Measurements from ENCODE around the gene TMEM220. TPM values are rescaled to one million over a fixed set of nuclear protein-coding genes. Genes with fewer than 3 reads are reported as not detected.
"Not testable (repeated sequence)": the region's sequence is repeated elsewhere in the genome, so short reads cannot be mapped to it uniquely, and the experiment has no call there.

The TMEM220 gene
- polyA plus RNA-seq, 6 donors from 2014 or later = 3.5 to 23.8 (median 17.1) TPM

DNA sequence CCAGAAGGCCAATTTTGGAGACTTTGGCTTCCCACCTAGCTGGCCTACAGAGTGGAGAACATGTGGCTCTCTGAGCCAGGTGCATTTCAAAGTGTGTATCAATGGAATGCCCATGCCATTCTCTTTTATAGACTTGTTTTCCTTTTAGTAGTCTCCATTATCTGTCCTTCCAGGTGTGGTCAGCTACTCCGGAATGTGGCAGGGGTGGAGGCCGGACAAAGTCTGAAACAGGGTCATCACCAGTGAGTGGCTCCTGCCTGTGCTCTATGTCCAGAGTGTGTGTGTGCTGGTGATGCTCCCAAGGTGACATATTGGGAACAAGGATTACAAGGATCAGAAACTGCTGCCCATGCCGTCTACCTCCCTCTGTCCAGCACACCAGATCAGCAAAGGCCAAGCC is 3.8 kb upstream of the TMEM220 start:
- Mint-ChIP-seq H3K27ac (no peak overlapping the region), H3K4me3 (peak overlapping the region in 1 of 8 donors; percentile 12), H3K4me1 (peaks cover 17 to 28% (median 26%) of the 10 kb centered on the region in 3 donors), H3K27me3 (no peaks in the 10 kb centered on the region), H3K9me3 (no peaks in the 10 kb centered on the region), H3K36me3 (no peaks in the 10 kb centered on the region)
- no peak for ATAC-seq (ENCODE audit: low read depth in 2 of 2)
- no peak for DNase-seq

DNA sequence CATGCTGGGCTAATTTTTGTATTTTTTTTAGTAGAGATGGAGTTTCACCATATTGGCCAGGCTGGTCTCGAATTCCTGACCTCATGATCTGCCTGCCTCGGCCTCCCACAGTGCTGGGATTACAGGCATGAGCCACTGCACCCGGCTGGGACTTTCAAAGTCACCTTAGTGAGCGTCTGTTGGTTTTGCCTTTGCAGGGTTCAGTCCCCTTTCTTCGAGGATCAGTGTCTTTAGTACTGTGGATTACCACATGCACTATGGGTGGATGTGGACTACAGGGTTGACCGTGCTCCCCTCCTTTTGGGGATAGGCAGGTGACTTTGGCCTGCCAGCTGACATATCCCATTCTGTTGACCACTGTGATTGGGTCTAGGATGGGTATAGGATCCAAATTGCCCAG is 2.3 kb upstream of the TMEM220 start:
- H3K9me3 Mint-ChIP-seq; H3K27me3 Mint-ChIP-seq; DNase-seq; ATAC-seq (ENCODE audit: low read depth in 2 of 2); H3K36me3 Mint-ChIP-seq; H3K27ac Mint-ChIP-seq: not testable (repeated sequence)
- peaks cover 15 to 25% (median 23%) of the 10 kb centered on the region in 3 donors for H3K4me1 Mint-ChIP-seq
- peak overlapping the region in 2 of 8 donors; percentile 62 to 70 for H3K4me3 Mint-ChIP-seq

DNA sequence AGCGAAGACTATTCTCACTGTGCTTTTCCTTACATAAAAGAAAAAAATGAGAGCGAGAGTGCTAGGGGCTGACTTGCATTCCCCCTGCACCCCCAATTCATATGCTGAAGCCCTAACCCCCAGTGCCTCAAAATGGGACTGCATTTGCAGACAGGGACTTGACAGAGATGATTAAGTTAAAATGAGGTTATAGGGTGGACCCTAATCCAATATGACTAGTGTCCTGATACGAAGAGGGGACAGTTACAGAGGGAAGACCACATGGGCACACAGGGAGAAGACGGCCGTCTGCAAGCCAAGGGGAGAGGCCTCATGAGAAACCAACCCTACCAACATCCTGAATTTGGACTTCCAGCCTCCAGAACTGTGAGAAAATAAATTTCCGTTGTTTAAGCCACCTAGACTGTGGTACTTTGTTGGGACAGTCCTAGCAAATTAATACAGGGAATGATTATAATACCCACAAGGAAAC is 1.6 kb upstream of the TMEM220 start:
- Mint-ChIP-seq H3K4me3 (peak overlapping the region in 5 of 8 donors; percentile 79 to 99 (median 95)), H3K4me1 (peaks cover 13 to 23% (median 21%) of the 10 kb centered on the region in 3 donors), H3K36me3 (no peaks in the 10 kb centered on the region), H3K27me3 (no peaks in the 10 kb centered on the region), H3K27ac (peak overlapping the region in 3 of 6 donors; percentile 38 to 89 (median 42)), H3K9me3 (no peaks in the 10 kb centered on the region)
- ATAC-seq (ENCODE audit: low read depth in 2 of 2) (no peak), DNase-seq (no peak)

GRCh38 chr17:10730247-10730646 is 424 bp upstream of the TMEM220 start:
- ATAC-seq (ENCODE audit: low read depth in 2 of 2); DNase-seq; H3K27me3 Mint-ChIP-seq; H3K9me3 Mint-ChIP-seq; H3K36me3 Mint-ChIP-seq: not testable (repeated sequence)
- H3K4me3 Mint-ChIP-seq = peak overlapping the region; percentile 79 to 99 (median 94)
- peak overlapping the region in 5 of 6 donors; percentile 84 to 99 (median 87) for H3K27ac Mint-ChIP-seq
- peaks cover 13 to 23% (median 21%) of the 10 kb centered on the region in 3 donors for H3K4me1 Mint-ChIP-seq

DNA sequence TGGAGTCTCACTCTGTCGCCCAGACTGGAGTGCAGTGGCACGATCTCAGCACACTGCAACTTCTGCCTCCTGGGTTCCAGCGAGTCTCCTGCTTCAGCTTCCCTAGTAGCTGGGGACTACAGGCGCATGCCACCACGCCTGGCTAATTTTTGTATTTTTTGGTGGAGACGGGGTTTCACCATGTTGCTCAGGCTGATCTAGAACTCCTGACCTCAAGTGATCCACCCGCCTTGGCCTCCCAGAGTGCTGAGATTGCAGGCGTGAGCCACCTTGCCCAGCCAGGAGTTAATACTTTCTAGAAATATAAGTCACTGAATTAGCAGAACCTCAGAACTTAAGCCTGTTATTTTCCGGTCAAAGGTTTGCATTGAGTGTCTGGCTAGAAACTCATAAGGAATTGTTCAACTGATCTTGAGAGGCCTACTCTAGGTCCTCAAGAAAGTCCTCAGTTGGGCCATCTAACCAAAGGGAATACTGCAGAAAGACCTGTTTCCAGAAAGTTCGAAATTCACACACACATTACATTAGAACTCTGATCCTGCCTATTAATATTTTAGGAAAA is 1.4 kb downstream of the TMEM220 start:
- H3K27me3 Mint-ChIP-seq = no peaks in the 10 kb centered on the region
- peaks cover 9 to 23% (median 21%) of the 10 kb centered on the region in 3 donors for H3K4me1 Mint-ChIP-seq
- H3K9me3 Mint-ChIP-seq = no peaks in the 10 kb centered on the region
- no peak for DNase-seq
- no peak for ATAC-seq (ENCODE audit: low read depth in 2 of 2)
- peak overlapping the region in 4 of 6 donors; percentile 32 to 89 (median 54) for H3K27ac Mint-ChIP-seq
- H3K36me3 Mint-ChIP-seq = peaks cover 0 to 6% of the 10 kb centered on the region in 2 donors
- peak overlapping the region in 6 of 8 donors; percentile 12 to 99 (median 93) for H3K4me3 Mint-ChIP-seq

- Mint-ChIP-seq H3K27me3 (no peaks in the 10 kb centered on the region), H3K4me3 (peak overlapping the region in 2 of 8 donors; percentile 33 to 56), H3K4me1 (peaks cover 9 to 19% (median 13%) of the 10 kb centered on the region in 3 donors), H3K36me3 (peaks cover 0 to 6% of the 10 kb centered on the region in 2 donors), H3K27ac (peak overlapping the region in 4 of 6 donors; percentile 4 to 57 (median 32)), H3K9me3 (no peaks in the 10 kb centered on the region)
- DNase-seq (no peak), ATAC-seq (ENCODE audit: low read depth in 2 of 2) (no peak)
Measured at GRCh38 chr17:10727192-10727591, 2.6 kb downstream of the TMEM220 start.

DNA sequence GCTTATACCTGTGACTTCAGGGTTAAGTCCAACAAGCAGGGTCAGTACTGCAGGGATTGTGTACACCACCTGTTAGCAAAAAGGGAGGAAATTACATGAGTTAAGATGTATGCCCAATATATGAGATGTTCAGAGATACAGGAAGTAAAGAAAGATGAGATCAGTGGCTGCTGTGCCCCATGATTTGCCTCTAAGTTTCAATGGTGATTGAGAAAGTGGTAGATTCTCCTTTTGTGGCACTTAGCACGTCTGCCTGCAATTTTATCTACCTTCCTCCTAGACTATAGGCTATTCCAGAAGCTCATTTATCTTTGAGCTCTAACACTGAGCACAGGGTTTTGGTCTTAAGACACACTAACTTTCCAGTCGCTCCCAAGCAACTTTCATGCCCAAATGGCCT is 3.6 kb downstream of the TMEM220 start:
- Mint-ChIP-seq H3K27me3 (no peaks in the 10 kb centered on the region), H3K4me1 (peaks cover 9 to 18% (median 13%) of the 10 kb centered on the region in 3 donors), H3K27ac (no peak overlapping the region), H3K4me3 (peak overlapping the region in 1 of 8 donors; percentile 56), H3K9me3 (no peaks in the 10 kb centered on the region), H3K36me3 (peaks cover 0 to 6% of the 10 kb centered on the region in 2 donors)
- no peak for DNase-seq
- no peak for ATAC-seq (ENCODE audit: low read depth in 2 of 2)

- Mint-ChIP-seq H3K4me3 (no peak overlapping the region), H3K9me3 (no peaks in the 10 kb centered on the region), H3K27ac (peak overlapping the region in 2 of 6 donors; percentile 5 to 27), H3K4me1 (peaks cover 4 to 10% (median 5%) of the 10 kb centered on the region in 3 donors), H3K36me3 (peaks cover 0 to 6% of the 10 kb centered on the region in 2 donors), H3K27me3 (no peaks in the 10 kb centered on the region)
- ATAC-seq (ENCODE audit: low read depth in 2 of 2) (no peak), DNase-seq (no peak)
Measured at GRCh38 chr17:10725262-10725661, 4.6 kb downstream of the TMEM220 start.

GRCh38 chr17:10724546-10725195 is 5.2 kb downstream of the TMEM220 start:
- peaks cover 0 to 6% of the 10 kb centered on the region in 2 donors for H3K36me3 Mint-ChIP-seq
- no peaks in the 10 kb centered on the region for H3K9me3 Mint-ChIP-seq
- peaks cover 0 to 6% (median 0%) of the 10 kb centered on the region in 3 donors for H3K4me1 Mint-ChIP-seq
- ATAC-seq (ENCODE audit: low read depth in 2 of 2) (no peak), DNase-seq (no peak)
- no peaks in the 10 kb centered on the region for H3K27me3 Mint-ChIP-seq
- H3K4me3 Mint-ChIP-seq = no peak overlapping the region
- peak overlapping the region in 2 of 6 donors; percentile 7 to 62 for H3K27ac Mint-ChIP-seq

GRCh38 chr17:10718547-10718946 is 11.3 kb downstream of the TMEM220 start:
- H3K27ac Mint-ChIP-seq = peak overlapping the region in 1 of 6 donors; percentile 81
- no peaks in the 10 kb centered on the region for H3K27me3 Mint-ChIP-seq
- H3K4me3 Mint-ChIP-seq = peak overlapping the region in 1 of 8 donors; percentile 52
- no peak for DNase-seq
- H3K9me3 Mint-ChIP-seq = no peaks in the 10 kb centered on the region
- H3K36me3 Mint-ChIP-seq = no peaks in the 10 kb centered on the region
- H3K4me1 Mint-ChIP-seq = no peaks in the 10 kb centered on the region
- no peak for ATAC-seq (ENCODE audit: low read depth in 2 of 2)

DNA sequence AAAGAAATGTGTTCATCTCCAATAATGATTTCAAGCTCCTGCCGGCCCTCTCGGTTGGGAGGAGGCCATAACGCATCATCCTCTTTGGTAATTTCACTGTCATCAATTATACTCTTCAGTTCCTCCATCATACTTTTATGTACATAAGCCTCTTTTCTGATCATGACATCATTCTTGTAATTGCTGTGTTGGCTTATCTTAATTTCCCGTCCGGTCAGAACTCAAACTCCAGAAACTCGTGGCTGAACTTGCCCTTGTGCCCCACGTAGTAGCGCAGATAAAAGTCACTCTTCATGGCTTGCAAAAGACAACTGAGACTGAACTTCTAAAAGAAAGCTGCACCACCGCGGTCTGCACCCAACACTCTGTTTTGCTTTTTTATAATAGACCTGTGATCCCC is 13.6 kb downstream of the TMEM220 start:
- H3K4me1 Mint-ChIP-seq = no peaks in the 10 kb centered on the region

DNA sequence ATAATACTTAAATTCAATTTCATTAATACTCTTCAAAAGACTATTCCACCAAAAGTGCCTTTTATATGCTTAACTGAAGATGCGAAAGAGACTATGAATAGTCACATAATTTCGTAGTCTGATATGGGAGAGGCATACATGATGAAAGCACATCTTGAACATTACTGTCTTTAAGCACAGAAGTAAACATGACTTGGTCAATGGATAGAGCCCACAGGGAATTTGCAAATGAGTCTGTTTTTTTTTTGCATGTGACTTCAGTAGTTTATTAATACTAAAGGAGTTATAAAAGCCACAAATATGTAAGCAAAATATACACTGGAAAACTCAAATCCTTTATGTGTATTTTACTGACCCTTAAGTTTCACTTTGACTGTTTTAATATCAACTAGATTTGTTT is 16.5 kb downstream of the TMEM220 start:
- DNase-seq (no peak), ATAC-seq (ENCODE audit: low read depth in 2 of 2) (no peak)
- Mint-ChIP-seq H3K27ac (peak overlapping the region in 2 of 6 donors; percentile 9 to 39), H3K27me3 (no peaks in the 10 kb centered on the region), H3K9me3 (no peaks in the 10 kb centered on the region), H3K36me3 (peaks cover 21 to 24% of the 10 kb centered on the region in 2 donors), H3K4me1 (peaks cover 3 to 6% (median 5%) of the 10 kb centered on the region in 3 donors), H3K4me3 (no peak overlapping the region)

More for the DNA sequence above, 13.6 kb downstream of the TMEM220 start:
- Mint-ChIP-seq H3K27ac (peak overlapping the region in 5 of 6 donors; percentile 16 to 84 (median 50)), H3K9me3 (no peaks in the 10 kb centered on the region), H3K27me3 (no peaks in the 10 kb centered on the region), H3K4me3 (no peak overlapping the region), H3K36me3 (peaks cover 11 to 14% of the 10 kb centered on the region in 2 donors)
- ATAC-seq (ENCODE audit: low read depth in 2 of 2) = no peak
- no peak for DNase-seq

DNA sequence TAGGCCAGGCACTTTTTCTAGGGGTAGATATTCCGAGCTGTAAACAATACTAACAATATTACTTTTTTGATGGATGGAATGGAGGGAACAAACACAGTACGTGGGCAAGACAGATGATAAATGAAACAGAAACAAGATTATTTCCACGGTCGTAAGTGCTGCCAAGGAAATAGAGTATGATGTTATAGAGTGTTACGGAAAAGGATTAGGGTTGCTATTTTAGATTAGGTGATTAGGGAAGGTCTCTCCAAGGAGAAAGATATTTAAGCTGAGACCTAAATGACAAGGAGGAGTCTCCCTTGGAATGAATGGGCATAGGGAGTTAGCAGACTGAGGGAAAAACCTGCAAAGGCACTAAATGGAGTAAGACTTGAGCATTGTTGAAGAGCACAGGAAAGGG is 24.1 kb downstream of the TMEM220 start:
- peaks cover 26 to 51% (median 34%) of the 10 kb centered on the region in 3 donors for H3K4me1 Mint-ChIP-seq
- no peak for ATAC-seq (ENCODE audit: low read depth in 2 of 2)
- H3K27ac Mint-ChIP-seq = peak overlapping the region in 3 of 6 donors; percentile 4 to 48 (median 4)
- H3K27me3 Mint-ChIP-seq = no peaks in the 10 kb centered on the region
- peaks cover 18 to 30% of the 10 kb centered on the region in 2 donors for H3K36me3 Mint-ChIP-seq
- peak overlapping the region in 1 of 8 donors; percentile 22 for H3K4me3 Mint-ChIP-seq
- no peak for DNase-seq
- H3K9me3 Mint-ChIP-seq = no peaks in the 10 kb centered on the region

DNA sequence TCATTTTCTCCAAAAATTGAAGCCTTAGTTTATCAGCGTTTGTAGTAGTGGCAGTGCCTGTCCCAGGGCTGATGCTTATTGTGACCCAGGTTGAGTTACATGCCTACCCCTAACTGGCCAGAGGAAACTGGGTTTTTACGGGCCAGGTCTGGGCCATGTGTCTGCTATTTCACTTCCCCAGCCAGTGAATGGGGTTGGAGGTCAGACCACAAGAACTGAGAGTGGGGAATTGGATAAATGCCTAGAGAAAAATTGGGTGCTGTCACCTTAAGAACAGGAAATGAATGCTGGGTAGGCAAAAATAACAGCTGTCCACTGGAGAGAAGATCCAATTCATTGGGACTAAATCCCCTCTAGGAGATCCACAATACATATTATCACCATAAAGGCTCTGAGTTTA is 27.2 kb downstream of the TMEM220 start:
- Mint-ChIP-seq H3K4me1 (peaks cover 36 to 66% (median 50%) of the 10 kb centered on the region in 3 donors), H3K36me3 (peaks cover 13 to 15% of the 10 kb centered on the region in 2 donors), H3K27ac (peak overlapping the region; percentile 47 to 91 (median 72)), H3K9me3 (no peaks in the 10 kb centered on the region), H3K4me3 (peak overlapping the region in 4 of 8 donors; percentile 23 to 76 (median 63)), H3K27me3 (no peaks in the 10 kb centered on the region)
- ATAC-seq (ENCODE audit: low read depth in 2 of 2) (no peak), DNase-seq (no peak)
